ENCODE data around the gene NT5DC2.

Gene NT5DC2

DNA sequence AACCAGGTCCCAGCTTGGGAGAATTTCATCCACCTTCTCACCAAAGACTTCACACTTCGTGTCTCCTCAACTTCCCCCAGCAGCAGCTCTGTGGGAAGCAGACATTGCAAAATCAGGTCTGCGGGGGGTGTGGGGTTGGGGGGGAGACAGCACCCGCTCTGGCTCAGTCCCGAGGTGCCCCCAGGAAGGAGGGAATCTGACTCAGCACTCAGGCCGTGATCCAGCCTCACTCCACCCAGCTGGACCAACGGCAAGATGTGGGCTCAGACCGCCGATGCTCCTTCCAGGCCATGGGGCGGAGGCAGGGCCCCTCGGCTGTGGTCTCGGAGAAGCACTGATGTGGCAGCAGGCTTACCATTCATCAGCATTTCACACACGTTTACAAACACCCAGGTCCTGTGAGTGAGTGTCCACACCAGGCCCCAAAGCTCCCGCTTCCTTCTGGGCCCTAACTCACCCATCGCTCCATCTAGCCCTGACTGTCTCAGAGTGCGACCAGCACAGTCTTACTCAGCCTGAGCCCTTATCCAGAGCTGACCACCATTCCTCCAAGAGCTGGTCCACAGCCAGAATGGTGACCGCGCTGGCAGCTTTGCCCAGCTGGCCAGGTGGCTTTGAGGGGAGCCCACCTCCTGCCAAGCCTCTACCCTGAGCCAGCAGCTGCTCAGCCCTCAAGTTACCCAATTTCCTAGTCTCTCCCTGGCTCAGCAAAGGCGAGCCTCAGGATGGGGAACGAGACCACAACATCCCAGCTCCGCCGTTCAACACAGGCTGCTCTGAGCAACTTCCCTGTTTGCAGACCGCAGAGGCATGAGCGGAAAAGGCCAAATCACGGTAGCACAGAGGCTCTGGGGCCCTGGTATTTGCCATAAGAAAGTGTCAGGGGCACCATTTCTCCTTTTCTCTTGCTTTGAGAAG is 35.3 kb downstream of the NT5DC2 start:
- Histone ChIP-seq H3K27me3 (ENCODE audit: low read depth, low read length) (0 out of 2 replicates have a peak, but pooled peaks cover 4% of the 10 kb centered on the region), H4K20me1 (ENCODE audit: insufficient read depth, low read length) (no peaks in the 10 kb centered on the region), H3K4me3 (ENCODE audit: low read length) (no peak overlapping the region), H3K79me2 (ENCODE audit: low read length) (no peaks in the 10 kb centered on the region), H3K4me2 (ENCODE audit: low read length) (no peak overlapping the region), H3K9me3 (ENCODE audit: insufficient read depth, low read length) (no peaks in the 10 kb centered on the region), H3K27ac (ENCODE audit: low read length) (no peak overlapping the region), H3K4me1 (ENCODE audit: low read length) (no peaks in the 10 kb centered on the region), H3K36me3 (replicated peaks; ENCODE audit: low read depth, low read length) (no peaks in the 10 kb centered on the region), H3K9ac (ENCODE audit: low read length) (no peak overlapping the region), H2AFZ (ENCODE audit: low read depth, low read length) (no peak overlapping the region)
- TF ChIP-seq, protein P1, sequence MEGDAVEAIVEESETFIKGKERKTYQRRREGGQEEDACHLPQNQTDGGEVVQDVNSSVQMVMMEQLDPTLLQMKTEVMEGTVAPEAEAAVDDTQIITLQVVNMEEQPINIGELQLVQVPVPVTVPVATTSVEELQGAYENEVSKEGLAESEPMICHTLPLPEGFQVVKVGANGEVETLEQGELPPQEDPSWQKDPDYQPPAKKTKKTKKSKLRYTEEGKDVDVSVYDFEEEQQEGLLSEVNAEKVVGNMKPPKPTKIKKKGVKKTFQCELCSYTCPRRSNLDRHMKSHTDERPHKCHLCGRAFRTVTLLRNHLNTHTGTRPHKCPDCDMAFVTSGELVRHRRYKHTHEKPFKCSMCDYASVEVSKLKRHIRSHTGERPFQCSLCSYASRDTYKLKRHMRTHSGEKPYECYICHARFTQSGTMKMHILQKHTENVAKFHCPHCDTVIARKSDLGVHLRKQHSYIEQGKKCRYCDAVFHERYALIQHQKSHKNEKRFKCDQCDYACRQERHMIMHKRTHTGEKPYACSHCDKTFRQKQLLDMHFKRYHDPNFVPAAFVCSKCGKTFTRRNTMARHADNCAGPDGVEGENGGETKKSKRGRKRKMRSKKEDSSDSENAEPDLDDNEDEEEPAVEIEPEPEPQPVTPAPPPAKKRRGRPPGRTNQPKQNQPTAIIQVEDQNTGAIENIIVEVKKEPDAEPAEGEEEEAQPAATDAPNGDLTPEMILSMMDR (IDR thresholded peaks at IDR 0.05; ENCODE audit: low read depth, low read length): no peak
- TF ChIP-seq EZH2phosphoT487 (IDR thresholded peaks at IDR 0.05; ENCODE audit: low read depth): no peak

DNA sequence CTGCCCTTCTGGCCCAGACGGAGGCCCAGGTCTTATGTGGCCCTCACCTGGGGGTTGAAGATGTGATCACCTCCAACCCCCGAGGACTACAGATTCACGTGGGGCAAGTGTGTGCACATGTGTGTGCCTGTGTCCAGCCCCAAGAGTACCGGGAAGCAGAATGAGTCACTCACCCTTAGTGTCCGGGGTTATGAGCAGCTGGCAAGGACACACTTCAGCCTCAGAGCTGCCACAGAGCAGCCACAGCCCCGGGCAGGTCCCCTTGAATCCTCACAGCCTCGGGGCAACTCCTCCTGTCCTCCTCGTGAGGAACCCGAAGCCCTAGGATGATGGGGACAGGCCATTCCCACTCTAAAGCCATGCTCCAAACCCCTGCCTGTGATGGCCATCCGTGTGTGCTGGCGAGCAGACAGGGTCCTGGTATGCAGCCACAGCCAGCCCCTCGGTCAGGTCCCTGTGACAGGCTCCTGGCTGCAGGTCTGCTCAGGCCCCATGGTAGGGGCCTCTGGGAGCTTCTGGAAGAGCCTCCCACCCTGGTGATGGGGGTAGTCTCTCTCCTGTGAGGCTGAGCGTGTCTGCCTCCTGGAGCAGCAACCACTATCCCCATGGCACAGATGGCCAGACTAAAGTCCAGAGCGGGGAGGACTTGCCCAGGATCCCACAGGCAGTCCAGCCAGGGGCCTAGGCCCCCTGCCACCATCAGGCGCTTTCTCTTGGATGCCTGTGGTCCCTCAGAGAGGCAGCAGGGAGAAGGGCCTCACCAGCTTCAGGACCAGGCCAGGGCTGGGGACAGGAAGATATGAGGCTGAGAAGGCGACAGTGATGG is 37.7 kb downstream of the NT5DC2 start:
- TF ChIP-seq EZH2phosphoT487 (IDR thresholded peaks at IDR 0.05; ENCODE audit: low read depth): no peak
- TF ChIP-seq, protein P1 (IDR thresholded peaks at IDR 0.05; ENCODE audit: low read depth, low read length): no peak
- Histone ChIP-seq H3K27me3 (ENCODE audit: low read depth, low read length) (no peaks in the 10 kb centered on the region), H3K27ac (ENCODE audit: low read length) (no peak overlapping the region), H3K4me3 (ENCODE audit: low read length) (no peak overlapping the region), H4K20me1 (ENCODE audit: insufficient read depth, low read length) (no peaks in the 10 kb centered on the region), H3K79me2 (ENCODE audit: low read length) (no peaks in the 10 kb centered on the region), H2AFZ (ENCODE audit: low read depth, low read length) (no peak overlapping the region), H3K36me3 (replicated peaks; ENCODE audit: low read depth, low read length) (peaks cover 9% of the 10 kb centered on the region), H3K4me1 (ENCODE audit: low read length) (no peaks in the 10 kb centered on the region), H3K4me2 (ENCODE audit: low read length) (no peak overlapping the region), H3K9me3 (ENCODE audit: insufficient read depth, low read length) (no peaks in the 10 kb centered on the region), H3K9ac (ENCODE audit: low read length) (no peak overlapping the region)

DNA sequence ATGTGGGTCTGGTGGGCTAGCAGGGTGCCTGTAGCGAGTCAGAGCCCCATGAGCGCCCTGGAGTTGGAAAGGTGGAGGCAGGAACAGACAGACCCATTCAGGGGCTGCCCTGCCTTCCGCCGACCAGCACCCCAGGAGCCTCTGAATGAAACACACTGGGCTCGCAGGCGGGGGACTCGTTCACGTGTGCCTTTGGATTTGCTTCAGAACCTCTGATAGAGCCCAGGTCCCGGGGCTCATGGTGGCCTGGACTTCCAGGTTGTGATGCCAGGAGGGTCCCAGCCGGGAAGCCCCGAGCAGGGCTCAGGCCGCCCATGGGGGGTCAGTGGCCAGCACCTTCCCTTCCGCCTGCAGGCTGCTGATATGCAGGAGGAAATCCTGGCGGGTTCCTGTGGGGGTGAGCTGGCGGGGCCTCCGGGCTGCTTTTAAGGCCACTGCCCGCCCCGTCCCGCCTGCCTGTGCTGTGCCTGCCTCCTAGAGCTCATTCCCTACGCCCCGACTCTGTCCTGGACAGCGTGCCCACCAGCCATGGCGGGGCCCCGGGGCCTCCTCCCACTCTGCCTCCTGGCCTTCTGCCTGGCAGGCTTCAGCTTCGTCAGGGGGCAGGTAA is 38.7 kb downstream of the NT5DC2 start, which contains the start of gene STAB1:
Gene STAB1, plus strand, starts transcription at position 453 of the 610 bp plus-strand sequence. Its CDS starts 76 bp downstream, at position 529.
- H3K9ac ChIP-seq (ENCODE audit: low read length): no peak within 1 kb of the TSS
- no peak within 1 kb of the TSS for H3K4me2 ChIP-seq (ENCODE audit: low read length)
- no peaks in the 10 kb centered on the region for H4K20me1 ChIP-seq (ENCODE audit: insufficient read depth, low read length)
- H3K36me3 ChIP-seq (replicated peaks; ENCODE audit: low read depth, low read length): peaks cover 15% of the 10 kb centered on the region
- no peaks in the 10 kb centered on the region for H3K79me2 ChIP-seq (ENCODE audit: low read length)
- H3K9me3 ChIP-seq (ENCODE audit: insufficient read depth, low read length): no peaks in the 10 kb centered on the region
- H2AFZ ChIP-seq (ENCODE audit: low read depth, low read length): no peak within 1 kb of the TSS
- no peak within 1 kb of the TSS for H3K27ac ChIP-seq (ENCODE audit: low read length)
- H3K4me1 ChIP-seq (ENCODE audit: low read length): no peaks in the 10 kb centered on the region
- H3K4me3 ChIP-seq (ENCODE audit: low read length): no peak within 1 kb of the TSS
- TF ChIP-seq, protein P1 (IDR thresholded peaks at IDR 0.05; ENCODE audit: low read depth, low read length): no peak
- no peak for TF ChIP-seq EZH2phosphoT487 (IDR thresholded peaks at IDR 0.05; ENCODE audit: low read depth)
- H3K27me3 ChIP-seq (ENCODE audit: low read depth, low read length): no peaks in the 10 kb centered on the region

Measured in OCI-LY3 (cell line).